IPS-NIHi7 (cell line): ENCODE data around the gene NOL8.

Experiments
- DNase-seq: peaks from one replicate; pipeline ENCODE4 v3.0.0; 2012; ENCODE audit warnings: mixed read lengths; ENCODE audit errors: extremely low spot score

Gene NOL8

GRCh38 chr9:92325269-92325990 lies at the start of gene NOL8, which contains the start of gene CENPP:
TSS of gene NOL8 (minus strand) at chr9:92325350. CDS start at chr9:92324161, 1,189 bp downstream.
TSS of gene CENPP (plus strand) at chr9:92325953.
- peak; percentile 87 for DNase-seq

GRCh38 chr9:92373167-92373566 lies 48.0 kb upstream of the NOL8 start:
- no peak for DNase-seq

GRCh38 chr9:92369075-92369474 lies 43.9 kb upstream of the NOL8 start:
- DNase-seq, result no peak

- no peak for DNase-seq
These were observed 34.9 kb upstream of the NOL8 start for GRCh38 chr9:92360083-92360482.

GRCh38 chr9:92359394-92359995 lies 34.3 kb upstream of the NOL8 start:
- no peak for DNase-seq

GRCh38 chr9:92353051-92353450 lies 27.9 kb upstream of the NOL8 start:
- DNase-seq, result no peak

- DNase-seq, result no peak
These were observed 25.6 kb upstream of the NOL8 start for GRCh38 chr9:92350740-92351133.

- no peak for DNase-seq
These were observed 24.9 kb upstream of the NOL8 start for GRCh38 chr9:92349771-92350739.

GRCh38 chr9:92345582-92345981 lies 20.4 kb upstream of the NOL8 start:
- DNase-seq, result no peak

GRCh38 chr9:92342825-92343488 lies 17.8 kb upstream of the NOL8 start:
- no peak for DNase-seq

GRCh38 chr9:92341578-92341977 lies 16.4 kb upstream of the NOL8 start:
- no peak for DNase-seq

- DNase-seq, result no peak
These were observed 8.1 kb upstream of the NOL8 start for GRCh38 chr9:92333282-92333634.

- no peak for DNase-seq
These were observed 7.6 kb upstream of the NOL8 start for GRCh38 chr9:92332577-92333281.

- DNase-seq, result no peak
These were observed 3.1 kb upstream of the NOL8 start for GRCh38 chr9:92328225-92328624.

GRCh38 chr9:92327283-92327850 lies 2.2 kb upstream of the NOL8 start:
- no peak for DNase-seq

- DNase-seq, result peak; percentile 15
These were observed 896 bp upstream of the NOL8 start for GRCh38 chr9:92325991-92326500.

GRCh38 chr9:92324889-92325268 lies 271 bp downstream of the NOL8 start:
- no peak for DNase-seq

GRCh38 chr9:92324431-92324830 lies 719 bp downstream of the NOL8 start:
- no peak for DNase-seq

GRCh38 chr9:92315456-92315855 lies 9.7 kb downstream of the NOL8 start:
- no peak for DNase-seq

GRCh38 chr9:92313624-92314012 lies 11.5 kb downstream of the NOL8 start:
- no peak for DNase-seq
